Thyroid gland (tissue), 4 donors: Measurements from ENCODE around the gene EVA1A.

Experiments used
- POLR2A ChIP-seq, 2 donors: fragments of 450-650 bp; IDR thresholded peaks; one replicate each; pipeline ENCODE4 v1.6.1; 2017; ENCODE audit warnings: antibody characterized with exemption in 2 of 2, mild to moderate bottlenecking in 2 of 2, moderate library complexity in 1 of 2
- TF ChIP-seq, protein P1 (sequence below), 6 experiments: fragments of 200-600 bp in 3 of 6; fragments of 450-650 bp in 3 of 6; sonication (generic) in 3 of 6; IDR thresholded peaks; one replicate each; pipeline ENCODE4 v1.5.1; 2016 to 2019; ENCODE audit warnings: antibody characterized with exemption in 6 of 6, mild to moderate bottlenecking in 2 of 6, inconsistent platforms in 1 of 6, moderate library complexity in 1 of 6

DNA sequence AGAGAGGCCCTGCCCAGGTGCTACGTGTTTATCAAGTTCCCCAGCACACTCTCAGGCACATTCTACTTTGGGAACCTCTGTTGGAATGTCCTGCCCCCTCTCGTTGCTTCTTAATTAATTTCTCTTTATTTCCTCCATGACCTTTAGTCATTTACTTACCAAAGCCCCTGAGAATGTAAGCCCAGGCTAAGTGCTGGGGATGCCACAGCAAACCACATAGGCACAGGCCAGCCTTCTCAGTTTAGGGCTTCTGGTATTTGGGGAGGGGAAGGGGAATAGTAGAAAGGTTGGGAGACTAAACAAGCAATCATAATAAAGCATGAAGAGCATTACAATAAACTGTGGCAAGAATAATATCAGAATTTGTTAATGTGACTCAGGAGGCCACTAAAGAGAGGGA is 85.7 kb downstream of the EVA1A start:
- TF ChIP-seq, protein P1, sequence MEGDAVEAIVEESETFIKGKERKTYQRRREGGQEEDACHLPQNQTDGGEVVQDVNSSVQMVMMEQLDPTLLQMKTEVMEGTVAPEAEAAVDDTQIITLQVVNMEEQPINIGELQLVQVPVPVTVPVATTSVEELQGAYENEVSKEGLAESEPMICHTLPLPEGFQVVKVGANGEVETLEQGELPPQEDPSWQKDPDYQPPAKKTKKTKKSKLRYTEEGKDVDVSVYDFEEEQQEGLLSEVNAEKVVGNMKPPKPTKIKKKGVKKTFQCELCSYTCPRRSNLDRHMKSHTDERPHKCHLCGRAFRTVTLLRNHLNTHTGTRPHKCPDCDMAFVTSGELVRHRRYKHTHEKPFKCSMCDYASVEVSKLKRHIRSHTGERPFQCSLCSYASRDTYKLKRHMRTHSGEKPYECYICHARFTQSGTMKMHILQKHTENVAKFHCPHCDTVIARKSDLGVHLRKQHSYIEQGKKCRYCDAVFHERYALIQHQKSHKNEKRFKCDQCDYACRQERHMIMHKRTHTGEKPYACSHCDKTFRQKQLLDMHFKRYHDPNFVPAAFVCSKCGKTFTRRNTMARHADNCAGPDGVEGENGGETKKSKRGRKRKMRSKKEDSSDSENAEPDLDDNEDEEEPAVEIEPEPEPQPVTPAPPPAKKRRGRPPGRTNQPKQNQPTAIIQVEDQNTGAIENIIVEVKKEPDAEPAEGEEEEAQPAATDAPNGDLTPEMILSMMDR (IDR thresholded peaks at IDR 0.05) = no peak
- no peak for TF ChIP-seq POLR2A (IDR thresholded peaks at IDR 0.05)
